ENCODE data around the gene RPL35A. TPM values are rescaled to one million over a fixed set of nuclear protein-coding genes. Genes with fewer than 3 reads are reported as not detected.
"Not testable (repeated sequence)": the region's sequence is repeated elsewhere in the genome, so short reads cannot be mapped to it uniquely, and the experiment has no call there.

RPL35A gene
- polyA plus RNA-seq, 5 donors, result 2,035 to 2,423 (median 2,165) TPM

- no peak for DNase-seq
Observed at GRCh38 chr3:197940745-197941384, 9.1 kb upstream of the RPL35A start.

- no peak for DNase-seq
Observed at GRCh38 chr3:197942956-197943556, 6.9 kb upstream of the RPL35A start.

GRCh38 chr3:197949191-197949777 lies 706 bp upstream of the RPL35A start:
- DNase-seq, result no peak

GRCh38 chr3:197950677-197951061 lies 679 bp downstream of the RPL35A start:
- DNase-seq, result no peak

- no peak for DNase-seq
Observed at GRCh38 chr3:197951392-197951990, 1.5 kb downstream of the RPL35A start.

- DNase-seq, result no peak
Observed at GRCh38 chr3:197952440-197952839, 2.5 kb downstream of the RPL35A start.

- DNase-seq, result no peak
Observed at GRCh38 chr3:197953325-197953724, 3.3 kb downstream of the RPL35A start.

GRCh38 chr3:197953881-197954280 lies 3.9 kb downstream of the RPL35A start:
- no peak for DNase-seq

- no peak for DNase-seq
Observed at GRCh38 chr3:197955892-197956477, 6.0 kb downstream of the RPL35A start.

GRCh38 chr3:197956626-197956988 lies 6.6 kb downstream of the RPL35A start:
- DNase-seq, result no peak

- no peak for DNase-seq
Observed at GRCh38 chr3:197957790-197958133, 7.8 kb downstream of the RPL35A start.

- DNase-seq, result no peak
Observed at GRCh38 chr3:197958346-197958745, 8.4 kb downstream of the RPL35A start.

- DNase-seq, result not testable (repeated sequence)
Observed at GRCh38 chr3:197958848-197959247, 8.9 kb downstream of the RPL35A start.

- DNase-seq, result no peak
Observed at GRCh38 chr3:197959500-197959890, 9.5 kb downstream of the RPL35A start.

- DNase-seq, result peak; percentile 95 to 96
Observed at GRCh38 chr3:197959891-197960693, 10.1 kb downstream of the RPL35A start, which contains the start of gene LMLN. TSS of gene LMLN (plus strand) at chr3:197960217. CDS start at chr3:197960246, 29 bp downstream.

GRCh38 chr3:197960694-197961581 lies 10.9 kb downstream of the RPL35A start:
- DNase-seq, result no peak

- no peak for DNase-seq
Observed at GRCh38 chr3:197961582-197961945, 11.6 kb downstream of the RPL35A start.

GRCh38 chr3:197963019-197963637 lies 13.1 kb downstream of the RPL35A start:
- DNase-seq, result no peak

GRCh38 chr3:197967337-197967989 lies 17.5 kb downstream of the RPL35A start:
- not testable (repeated sequence) for DNase-seq

GRCh38 chr3:197970588-197970987 lies 20.6 kb downstream of the RPL35A start:
- DNase-seq, result no peak
